ENCODE results near the gene CAND2. TPM values are rescaled to one million over a fixed set of nuclear protein-coding genes. Genes with fewer than 3 reads are reported as not detected.

Gene CAND2
- polyA plus RNA-seq, 1 of the 3 experiments (the other 2 are of a cell fraction): 1.5 TPM

DNA sequence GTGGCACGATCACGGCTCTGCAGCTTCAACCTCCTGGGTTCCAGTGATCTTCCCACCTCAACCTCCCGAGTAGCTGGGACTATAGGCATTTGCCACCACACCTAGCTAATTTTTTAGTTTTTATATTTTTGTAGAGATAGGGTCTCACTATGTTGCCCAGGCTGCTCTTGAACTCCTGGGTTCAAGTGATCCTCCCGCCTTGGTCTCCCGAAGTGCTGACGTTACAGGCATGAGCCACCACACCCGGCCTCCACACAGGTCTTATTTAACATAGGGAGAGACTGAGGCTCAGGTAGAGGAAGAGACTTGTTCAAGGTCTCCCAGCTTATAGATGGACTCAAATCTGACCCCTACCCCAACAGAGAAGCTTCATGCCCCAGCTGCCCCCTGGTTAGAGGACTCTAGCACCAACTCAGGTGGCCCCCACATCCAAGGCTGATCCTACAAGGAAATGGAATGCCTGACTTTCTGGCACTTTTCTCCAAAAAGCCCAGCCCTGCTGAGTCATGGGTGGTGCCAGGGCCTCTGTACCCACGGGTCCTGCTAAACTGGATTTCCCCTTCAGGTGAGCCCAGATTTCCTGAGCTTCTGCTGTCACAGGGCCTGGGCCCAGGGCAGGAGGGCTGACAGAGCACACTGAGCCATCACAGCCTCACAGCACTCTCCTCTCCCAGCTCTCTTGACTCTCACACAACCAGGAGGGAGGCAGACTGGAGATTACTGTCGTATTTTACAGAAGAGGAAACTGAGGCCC, 43.0 kb upstream of the CAND2 start:
- Histone ChIP-seq H3K9ac (no peak overlapping the region), H3K9me2 (no peaks in the 10 kb centered on the region), H3F3A (replicated peaks; ENCODE audit: insufficient read depth) (peaks cover 15% of the 10 kb centered on the region), H3K9me3 (no peaks in the 10 kb centered on the region), H3K4me2 (no peak overlapping the region), H3K27ac (ENCODE audit: low read depth in 2 of 2, low read length in 1 of 2) (no peak overlapping the region), H3K79me2 (ENCODE audit: insufficient read depth) (no peaks in the 10 kb centered on the region), H3K36me3 (replicated peaks in 1 of 2; ENCODE audit: control insufficient read depth in 1 of 2, insufficient read depth in 2 of 2, low read length in 1 of 2) (no peaks in the 10 kb centered on the region), H3K4me1 (ENCODE audit: control insufficient read depth in 1 of 2, insufficient read depth in 2 of 2, low read depth in 1 of 2, low read length in 1 of 2) (peaks cover 5 to 7% of the 10 kb centered on the region in 2 experiments; a peak in 3 of 4 replicates), H3K27me3 (ENCODE audit: insufficient read depth) (no peaks in the 10 kb centered on the region), H4K20me1 (ENCODE audit: insufficient read depth) (no peaks in the 10 kb centered on the region), H3K4me3 (ENCODE audit: low read depth in 2 of 2, low read length in 1 of 2) (no peak overlapping the region), H2AFZ (ENCODE audit: low read depth) (no peak overlapping the region)
- CTCF ChIA-PET: no interaction called here
- POLR2A ChIA-PET: no interaction called here
- DNase-seq: no peak
- TF ChIP-seq TCF12 (IDR thresholded peaks at IDR 0.05) (no peak), NRF1 (IDR thresholded peaks at IDR 0.05; ENCODE audit: low read depth, low read length) (no peak), MEF2A (IDR thresholded peaks at IDR 0.05; ENCODE audit: borderline replicate concordance, low read depth) (no peak), MXI1 (IDR thresholded peaks at IDR 0.05; ENCODE audit: low read depth, low read length) (no peak), RFX5 (IDR thresholded peaks at IDR 0.05; ENCODE audit: low read length) (no peak), FOXJ3 (CRISPR knock-in tag; IDR thresholded peaks at IDR 0.05) (no peak), POLR2AphosphoS5 (IDR thresholded peaks at IDR 0.05; ENCODE audit: low read depth, low read length) (no peak), JUND (IDR thresholded peaks at IDR 0.05) (no peak), FOXM1 (IDR thresholded peaks at IDR 0.05; ENCODE audit: low read depth) (no peak), CHD2 (IDR thresholded peaks at IDR 0.05; ENCODE audit: low read length, partially characterized antibody) (no peak)
- TF ChIP-seq, protein P1, sequence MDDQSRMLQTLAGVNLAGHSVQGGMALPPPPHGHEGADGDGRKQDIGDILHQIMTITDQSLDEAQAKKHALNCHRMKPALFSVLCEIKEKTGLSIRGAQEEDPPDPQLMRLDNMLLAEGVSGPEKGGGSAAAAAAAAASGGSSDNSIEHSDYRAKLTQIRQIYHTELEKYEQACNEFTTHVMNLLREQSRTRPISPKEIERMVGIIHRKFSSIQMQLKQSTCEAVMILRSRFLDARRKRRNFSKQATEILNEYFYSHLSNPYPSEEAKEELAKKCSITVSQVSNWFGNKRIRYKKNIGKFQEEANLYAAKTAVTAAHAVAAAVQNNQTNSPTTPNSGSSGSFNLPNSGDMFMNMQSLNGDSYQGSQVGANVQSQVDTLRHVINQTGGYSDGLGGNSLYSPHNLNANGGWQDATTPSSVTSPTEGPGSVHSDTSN (IDR thresholded peaks at IDR 0.05): no peak
- 89% methylated on average over 8 of the region's 9 CpGs for WGBS (ENCODE audit: low lambda C conversion rate)

DNA sequence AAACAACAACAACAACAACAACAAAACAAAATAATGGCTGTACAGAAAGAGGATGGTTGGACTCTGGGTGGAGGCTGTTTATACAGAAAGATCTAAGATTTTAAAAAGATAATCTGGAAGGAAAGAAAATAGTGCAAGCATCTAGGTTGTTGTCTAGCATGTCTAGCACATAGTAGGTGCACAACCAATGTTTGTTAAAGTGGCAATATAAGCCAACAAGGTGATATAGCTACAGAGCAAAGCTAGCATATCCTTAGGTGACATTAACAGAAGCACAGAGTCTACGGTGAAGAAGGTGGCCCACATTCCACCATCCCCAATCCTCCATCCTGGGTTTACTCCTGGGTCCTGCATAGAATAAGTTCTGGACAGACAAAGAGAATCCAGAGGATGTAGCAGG, 42.2 kb upstream of the CAND2 start:
- Histone ChIP-seq H3K79me2 (ENCODE audit: insufficient read depth) (no peaks in the 10 kb centered on the region), H3K27ac (ENCODE audit: low read depth in 2 of 2, low read length in 1 of 2) (no peak overlapping the region), H4K20me1 (ENCODE audit: insufficient read depth) (no peaks in the 10 kb centered on the region), H3K36me3 (replicated peaks in 1 of 2; ENCODE audit: control insufficient read depth in 1 of 2, insufficient read depth in 2 of 2, low read length in 1 of 2) (no peaks in the 10 kb centered on the region), H3K4me3 (ENCODE audit: low read depth in 2 of 2, low read length in 1 of 2) (no peak overlapping the region), H3K4me1 (ENCODE audit: control insufficient read depth in 1 of 2, insufficient read depth in 2 of 2, low read depth in 1 of 2, low read length in 1 of 2) (peaks cover 7 to 14% of the 10 kb centered on the region in 2 experiments; a peak in 3 of 4 replicates), H3K4me2 (no peak overlapping the region), H2AFZ (ENCODE audit: low read depth) (no peak overlapping the region), H3K9me2 (no peaks in the 10 kb centered on the region), H3K9ac (no peak overlapping the region), H3K9me3 (no peaks in the 10 kb centered on the region), H3K27me3 (ENCODE audit: insufficient read depth) (no peaks in the 10 kb centered on the region), H3F3A (replicated peaks; ENCODE audit: insufficient read depth) (peaks cover 13% of the 10 kb centered on the region)
- no peak for DNase-seq
- 100% methylated on average over 1 of the region's 1 CpG for WGBS (ENCODE audit: low lambda C conversion rate)
- CTCF ChIA-PET: no interaction called here
- POLR2A ChIA-PET: no interaction called here
- TF ChIP-seq SIN3A (IDR thresholded peaks at IDR 0.05; ENCODE audit: borderline replicate concordance, low read depth, low read length) (no peak), TAF1 (IDR thresholded peaks at IDR 0.05; ENCODE audit: borderline replicate concordance, low read depth, low read length) (no peak), RAD21 (IDR thresholded peaks at IDR 0.05; ENCODE audit: low read length) (no peak), RXRA (IDR thresholded peaks at IDR 0.05; ENCODE audit: borderline replicate concordance, low read depth) (no peak), GATA2 (CRISPR knock-in tag; IDR thresholded peaks at IDR 0.05) (no peak), MXI1 (IDR thresholded peaks at IDR 0.05; ENCODE audit: low read depth, low read length) (no peak), CHD2 (IDR thresholded peaks at IDR 0.05; ENCODE audit: low read length, partially characterized antibody) (no peak), SMC3 (IDR thresholded peaks at IDR 0.05; ENCODE audit: low read depth, low read length) (no peak), MEF2A (IDR thresholded peaks at IDR 0.05; ENCODE audit: borderline replicate concordance, low read depth) (no peak), TEAD4 (IDR thresholded peaks at IDR 0.05; ENCODE audit: borderline replicate concordance, insufficient read depth) (no peak), TCF12 (IDR thresholded peaks at IDR 0.05) (no peak)
- TF ChIP-seq, protein P2, sequence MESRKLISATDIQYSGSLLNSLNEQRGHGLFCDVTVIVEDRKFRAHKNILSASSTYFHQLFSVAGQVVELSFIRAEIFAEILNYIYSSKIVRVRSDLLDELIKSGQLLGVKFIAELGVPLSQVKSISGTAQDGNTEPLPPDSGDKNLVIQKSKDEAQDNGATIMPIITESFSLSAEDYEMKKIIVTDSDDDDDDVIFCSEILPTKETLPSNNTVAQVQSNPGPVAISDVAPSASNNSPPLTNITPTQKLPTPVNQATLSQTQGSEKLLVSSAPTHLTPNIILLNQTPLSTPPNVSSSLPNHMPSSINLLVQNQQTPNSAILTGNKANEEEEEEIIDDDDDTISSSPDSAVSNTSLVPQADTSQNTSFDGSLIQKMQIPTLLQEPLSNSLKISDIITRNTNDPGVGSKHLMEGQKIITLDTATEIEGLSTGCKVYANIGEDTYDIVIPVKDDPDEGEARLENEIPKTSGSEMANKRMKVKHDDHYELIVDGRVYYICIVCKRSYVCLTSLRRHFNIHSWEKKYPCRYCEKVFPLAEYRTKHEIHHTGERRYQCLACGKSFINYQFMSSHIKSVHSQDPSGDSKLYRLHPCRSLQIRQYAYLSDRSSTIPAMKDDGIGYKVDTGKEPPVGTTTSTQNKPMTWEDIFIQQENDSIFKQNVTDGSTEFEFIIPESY (IDR thresholded peaks at IDR 0.05; ENCODE audit: borderline replicate concordance, low read depth): no peak
- TF ChIP-seq, protein P3, sequence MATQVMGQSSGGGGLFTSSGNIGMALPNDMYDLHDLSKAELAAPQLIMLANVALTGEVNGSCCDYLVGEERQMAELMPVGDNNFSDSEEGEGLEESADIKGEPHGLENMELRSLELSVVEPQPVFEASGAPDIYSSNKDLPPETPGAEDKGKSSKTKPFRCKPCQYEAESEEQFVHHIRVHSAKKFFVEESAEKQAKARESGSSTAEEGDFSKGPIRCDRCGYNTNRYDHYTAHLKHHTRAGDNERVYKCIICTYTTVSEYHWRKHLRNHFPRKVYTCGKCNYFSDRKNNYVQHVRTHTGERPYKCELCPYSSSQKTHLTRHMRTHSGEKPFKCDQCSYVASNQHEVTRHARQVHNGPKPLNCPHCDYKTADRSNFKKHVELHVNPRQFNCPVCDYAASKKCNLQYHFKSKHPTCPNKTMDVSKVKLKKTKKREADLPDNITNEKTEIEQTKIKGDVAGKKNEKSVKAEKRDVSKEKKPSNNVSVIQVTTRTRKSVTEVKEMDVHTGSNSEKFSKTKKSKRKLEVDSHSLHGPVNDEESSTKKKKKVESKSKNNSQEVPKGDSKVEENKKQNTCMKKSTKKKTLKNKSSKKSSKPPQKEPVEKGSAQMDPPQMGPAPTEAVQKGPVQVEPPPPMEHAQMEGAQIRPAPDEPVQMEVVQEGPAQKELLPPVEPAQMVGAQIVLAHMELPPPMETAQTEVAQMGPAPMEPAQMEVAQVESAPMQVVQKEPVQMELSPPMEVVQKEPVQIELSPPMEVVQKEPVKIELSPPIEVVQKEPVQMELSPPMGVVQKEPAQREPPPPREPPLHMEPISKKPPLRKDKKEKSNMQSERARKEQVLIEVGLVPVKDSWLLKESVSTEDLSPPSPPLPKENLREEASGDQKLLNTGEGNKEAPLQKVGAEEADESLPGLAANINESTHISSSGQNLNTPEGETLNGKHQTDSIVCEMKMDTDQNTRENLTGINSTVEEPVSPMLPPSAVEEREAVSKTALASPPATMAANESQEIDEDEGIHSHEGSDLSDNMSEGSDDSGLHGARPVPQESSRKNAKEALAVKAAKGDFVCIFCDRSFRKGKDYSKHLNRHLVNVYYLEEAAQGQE (IDR thresholded peaks at IDR 0.05; ENCODE audit: low read depth, low read length): no peak
- TF ChIP-seq, protein P4, sequence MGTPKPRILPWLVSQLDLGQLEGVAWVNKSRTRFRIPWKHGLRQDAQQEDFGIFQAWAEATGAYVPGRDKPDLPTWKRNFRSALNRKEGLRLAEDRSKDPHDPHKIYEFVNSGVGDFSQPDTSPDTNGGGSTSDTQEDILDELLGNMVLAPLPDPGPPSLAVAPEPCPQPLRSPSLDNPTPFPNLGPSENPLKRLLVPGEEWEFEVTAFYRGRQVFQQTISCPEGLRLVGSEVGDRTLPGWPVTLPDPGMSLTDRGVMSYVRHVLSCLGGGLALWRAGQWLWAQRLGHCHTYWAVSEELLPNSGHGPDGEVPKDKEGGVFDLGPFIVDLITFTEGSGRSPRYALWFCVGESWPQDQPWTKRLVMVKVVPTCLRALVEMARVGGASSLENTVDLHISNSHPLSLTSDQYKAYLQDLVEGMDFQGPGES (IDR thresholded peaks at IDR 0.05; ENCODE audit: low read depth, low read length): no peak
